WERI-Rb-1 (cell line): Measurements from ENCODE around the gene XPC.

Source experiments
- DNase-seq: peaks from one replicate; pipeline ENCODE4 v3.0.0-alpha.2; 2020
- H3K27ac ChIP-seq: fragments of 250-450 bp; sonication (Bioruptor Pico); 2 replicates; pipeline ENCODE4 v1.5.1; 2020; ENCODE audit warnings: mild to moderate bottlenecking, moderate library complexity
- H3K27me3 ChIP-seq: fragments of 250-450 bp; sonication (Bioruptor Pico); 2 replicates; pipeline ENCODE4 v1.5.1; 2021; ENCODE audit warnings: mild to moderate bottlenecking, low read depth, moderate library complexity; ENCODE audit not compliant: insufficient read depth, severe bottlenecking
- H3K36me3 ChIP-seq: fragments of 250-450 bp; sonication (Bioruptor Pico); 2 replicates; pipeline ENCODE4 v1.5.1; 2020; ENCODE audit warnings: mild to moderate bottlenecking, moderate library complexity
- H3K4me3 ChIP-seq: 2 replicates; pipeline ENCODE4 v1.5.1; 2011; ENCODE audit warnings: low read depth, mild to moderate bottlenecking, control low read depth, low read length
- H3K9me3 ChIP-seq: fragments of 250-450 bp; sonication (Bioruptor Pico); 2 replicates; pipeline ENCODE4 v1.5.1; 2021; ENCODE audit warnings: mild to moderate bottlenecking, moderate library complexity; ENCODE audit not compliant: severe bottlenecking
- TF ChIP-seq, protein P1 (sequence below): IDR thresholded peaks from 2 replicates; pipeline ENCODE4 v1.5.1; 2011; ENCODE audit warnings: low read depth, mild to moderate bottlenecking, control low read depth, inconsistent platforms, low read length

The XPC gene

DNA sequence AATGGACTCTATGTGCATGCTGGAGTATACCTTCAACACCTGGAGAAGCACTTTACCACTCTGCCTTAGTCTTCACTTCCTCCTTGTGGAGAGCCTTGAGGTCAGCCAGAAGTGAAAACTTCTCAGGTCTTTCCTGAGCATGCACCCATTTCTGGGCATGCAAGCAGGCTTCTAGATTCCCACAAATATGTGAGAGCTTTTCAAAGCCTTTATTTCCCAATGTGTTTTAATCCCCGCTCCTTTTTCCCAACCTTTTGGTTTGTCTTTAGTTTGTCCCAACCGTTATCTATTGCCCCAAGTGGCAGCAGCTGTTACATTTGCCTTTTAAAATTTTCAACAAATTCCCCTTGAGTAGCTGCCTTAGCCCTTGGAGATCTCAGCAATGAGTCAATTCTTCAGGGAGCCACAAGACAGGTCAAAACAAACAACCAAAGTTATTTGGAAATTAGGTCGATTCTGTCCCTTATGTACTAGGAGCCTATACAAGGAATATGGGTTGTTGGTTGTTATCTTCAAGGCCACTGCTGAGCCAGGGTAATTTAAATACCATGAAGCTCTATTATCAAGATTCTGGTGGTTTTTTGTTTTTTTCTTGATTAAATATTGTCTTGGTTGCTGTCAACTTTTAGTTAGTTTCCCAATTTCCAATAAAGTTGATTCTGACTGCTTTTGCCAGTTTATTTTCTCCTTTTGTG, 44.6 kb upstream of the XPC start:
- H3K4me3 ChIP-seq = no peak overlapping the region
- H3K27me3 ChIP-seq = no peaks in the 10 kb centered on the region
- TF ChIP-seq, protein P1, sequence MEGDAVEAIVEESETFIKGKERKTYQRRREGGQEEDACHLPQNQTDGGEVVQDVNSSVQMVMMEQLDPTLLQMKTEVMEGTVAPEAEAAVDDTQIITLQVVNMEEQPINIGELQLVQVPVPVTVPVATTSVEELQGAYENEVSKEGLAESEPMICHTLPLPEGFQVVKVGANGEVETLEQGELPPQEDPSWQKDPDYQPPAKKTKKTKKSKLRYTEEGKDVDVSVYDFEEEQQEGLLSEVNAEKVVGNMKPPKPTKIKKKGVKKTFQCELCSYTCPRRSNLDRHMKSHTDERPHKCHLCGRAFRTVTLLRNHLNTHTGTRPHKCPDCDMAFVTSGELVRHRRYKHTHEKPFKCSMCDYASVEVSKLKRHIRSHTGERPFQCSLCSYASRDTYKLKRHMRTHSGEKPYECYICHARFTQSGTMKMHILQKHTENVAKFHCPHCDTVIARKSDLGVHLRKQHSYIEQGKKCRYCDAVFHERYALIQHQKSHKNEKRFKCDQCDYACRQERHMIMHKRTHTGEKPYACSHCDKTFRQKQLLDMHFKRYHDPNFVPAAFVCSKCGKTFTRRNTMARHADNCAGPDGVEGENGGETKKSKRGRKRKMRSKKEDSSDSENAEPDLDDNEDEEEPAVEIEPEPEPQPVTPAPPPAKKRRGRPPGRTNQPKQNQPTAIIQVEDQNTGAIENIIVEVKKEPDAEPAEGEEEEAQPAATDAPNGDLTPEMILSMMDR = no peak
- no peak overlapping the region for H3K27ac ChIP-seq
- DNase-seq = no peak
- H3K9me3 ChIP-seq = no peaks in the 10 kb centered on the region
- no peaks in the 10 kb centered on the region for H3K36me3 ChIP-seq

GRCh38 chr3:14222457-14222856, 44.1 kb upstream of the XPC start:
- no peak for DNase-seq
- no peaks in the 10 kb centered on the region for H3K36me3 ChIP-seq
- TF ChIP-seq, protein P1 = no peak
- no peak overlapping the region for H3K4me3 ChIP-seq
- H3K9me3 ChIP-seq = no peaks in the 10 kb centered on the region
- no peaks in the 10 kb centered on the region for H3K27me3 ChIP-seq
- no peak overlapping the region for H3K27ac ChIP-seq

DNA sequence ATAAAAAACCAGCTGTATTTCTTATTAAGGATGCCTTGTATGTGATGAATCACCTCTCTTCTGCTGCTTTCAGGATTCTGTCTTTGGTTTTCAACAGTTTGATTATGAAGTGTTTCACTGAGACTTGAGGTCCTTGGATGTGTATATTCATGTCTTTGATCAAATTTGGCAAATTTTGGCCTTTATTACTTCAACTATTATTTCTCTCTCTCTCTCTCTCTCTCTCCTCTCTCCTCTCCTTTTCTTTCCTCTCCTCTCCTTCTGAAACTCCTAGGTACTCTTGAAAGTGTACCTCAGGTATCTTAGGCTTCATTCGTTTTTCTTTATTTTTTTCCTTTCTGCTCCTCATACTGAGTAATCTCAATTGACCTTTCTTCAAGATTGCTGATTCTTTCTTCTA, 43.5 kb upstream of the XPC start:
- H3K4me3 ChIP-seq = no peak overlapping the region
- H3K36me3 ChIP-seq = no peaks in the 10 kb centered on the region
- no peak for DNase-seq
- TF ChIP-seq, protein P1 = no peak
- no peak overlapping the region for H3K27ac ChIP-seq
- H3K27me3 ChIP-seq = no peaks in the 10 kb centered on the region
- no peaks in the 10 kb centered on the region for H3K9me3 ChIP-seq

GRCh38 chr3:14220933-14221332, 42.5 kb upstream of the XPC start:
- H3K36me3 ChIP-seq = no peaks in the 10 kb centered on the region

DNA sequence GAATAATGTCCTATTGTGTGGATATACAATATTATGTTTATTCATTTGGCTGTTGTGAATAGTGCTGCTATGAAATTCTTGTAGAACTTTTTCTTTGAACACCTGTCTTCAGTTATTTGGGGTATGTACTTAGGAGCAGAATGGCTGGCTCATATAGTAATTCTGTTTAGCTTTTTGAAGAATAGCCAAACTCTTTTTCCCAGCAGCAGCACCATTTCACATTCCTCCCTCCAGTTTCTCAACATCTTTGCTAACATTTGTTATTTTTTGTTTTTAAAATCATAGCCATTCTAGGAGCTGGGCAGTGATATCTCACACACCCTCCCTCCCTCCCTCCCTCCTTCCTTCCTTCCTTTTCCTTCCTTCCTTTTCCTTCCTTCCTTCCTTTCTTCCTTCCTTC, 40.0 kb upstream of the XPC start:
- TF ChIP-seq, protein P1 = no peak
- Histone ChIP-seq H3K36me3 (no peaks in the 10 kb centered on the region), H3K27me3 (no peaks in the 10 kb centered on the region), H3K27ac (no peak overlapping the region), H3K4me3 (no peak overlapping the region), H3K9me3 (no peaks in the 10 kb centered on the region)
- DNase-seq = no peak

More at GRCh38 chr3:14220933-14221332, 42.5 kb upstream of the XPC start:
- TF ChIP-seq, protein P1 = no peak
- no peaks in the 10 kb centered on the region for H3K27me3 ChIP-seq
- H3K4me3 ChIP-seq = no peak overlapping the region
- no peak overlapping the region for H3K27ac ChIP-seq
- H3K9me3 ChIP-seq = no peaks in the 10 kb centered on the region
- DNase-seq = no peak
